GM12878 (cell line): ENCODE measurements around the gene RAB34. TPM values are rescaled to one million over a fixed set of nuclear protein-coding genes. Genes with fewer than 3 reads are reported as not detected.
A peak's percentile ranks its signal among the peaks of the same experiment; 100 is the strongest.

Source experiments
- ATAC-seq: fragments of 200-7000 bp; cut with Tn5 transposase; 3 replicates; pipeline ENCODE4 v1.9.1; 2020; ENCODE audit warnings: mild to moderate bottlenecking, moderate library complexity
- BruUV-seq: library from RNA; stranded (reverse); fragments of 400-500 nt; replicated peaks from 2 replicates; lab custom pipeline; 2021; lab: Mats Ljungman, UMichigan
- CTCF ChIA-PET: fragments of 300-600 bp; sonication (Branson Sonifier 250); formaldehyde crosslinking; extraction: SDS; loops from one replicate; lab custom pipeline; 2021; ENCODE audit warnings: inconsistent platforms; lab: Yijun Ruan, JAX
- POLR2A ChIA-PET: fragments of 350-600 bp; formaldehyde crosslinking; extraction: SDS; loops from one replicate; lab custom pipeline; 2021; ENCODE audit warnings: inconsistent platforms; lab: Charles Lee
- RAD21 ChIA-PET: fragments of 300-600 bp; sonication (Branson Sonifier 250); formaldehyde crosslinking; loops from one replicate; lab custom pipeline; 2023; ENCODE audit warnings: antibody characterized with exemption; ENCODE audit not compliant: unreplicated experiment; lab: Charles Lee
- SMC1A ChIA-PET: fragments of 300-600 bp; sonication (Branson Sonifier 250); formaldehyde crosslinking; loops from one replicate; lab custom pipeline; 2023; ENCODE audit not compliant: unreplicated experiment, uncharacterized antibody; lab: Charles Lee
- DNase-seq: peaks from one replicate; pipeline ENCODE4 v3.0.0-alpha.2; 2011; ENCODE audit warnings: low read depth, low spot score
- FAIRE-seq: peaks from 3 replicates; lab custom pipeline; 2011; peaks lifted over from hg19 to GRCh38; lab: Jason Lieb, UNC
- H2AFZ ChIP-seq: 2 replicates; pipeline ENCODE4 v1.6.0; 2011; ENCODE audit warnings: low read depth, low read length, control low read depth; ENCODE audit not compliant: control insufficient read depth
- H3K27ac ChIP-seq: 2 replicates; pipeline ENCODE4 v1.5.1; 2011; ENCODE audit warnings: control low read depth; ENCODE audit not compliant: control insufficient read depth, insufficient read depth
- H3K27me3 ChIP-seq, 2 experiments: replicated peaks in 1 of 2; 2 replicates each; pipeline versions ENCODE4 v1.6.0 to v1.6.1; 2011; ENCODE audit warnings: low read length in 1 of 2; ENCODE audit not compliant: control insufficient read depth in 2 of 2, insufficient read depth in 2 of 2
- H3K36me3 ChIP-seq, 2 experiments: 2 replicates each; pipeline ENCODE4 v1.5.1; 2011; ENCODE audit warnings: low read length in 1 of 2; ENCODE audit not compliant: control insufficient read depth in 2 of 2, insufficient read depth in 2 of 2
- H3K4me1 ChIP-seq: 2 replicates; pipeline ENCODE4 v1.6.1; 2011; ENCODE audit warnings: mild to moderate bottlenecking, low read length, moderate library complexity, mixed read lengths; ENCODE audit not compliant: control insufficient read depth, insufficient read depth
- H3K4me2 ChIP-seq: 2 replicates; pipeline ENCODE4 v1.6.0; 2011; ENCODE audit warnings: control low read depth; ENCODE audit not compliant: control insufficient read depth, insufficient read depth
- H3K4me3 ChIP-seq: fragments of 200-600 bp; sonication (generic); 2 replicates; pipeline ENCODE4 v1.5.1; 2016
- H3K79me2 ChIP-seq: 2 replicates; pipeline ENCODE4 v1.6.0; 2011; ENCODE audit warnings: low read length; ENCODE audit not compliant: control insufficient read depth, insufficient read depth
- H3K9ac ChIP-seq: 2 replicates; pipeline ENCODE4 v1.8.0; 2011; ENCODE audit warnings: low read length, control low read depth, mixed read lengths; ENCODE audit not compliant: control insufficient read depth, insufficient read depth
- H3K9me3 ChIP-seq: replicated peaks from 3 replicates; pipeline ENCODE4 v1.5.1; 2011; ENCODE audit warnings: mild to moderate bottlenecking, low read length; ENCODE audit not compliant: control insufficient read depth, insufficient read depth
- H4K20me1 ChIP-seq: 2 replicates; pipeline ENCODE4 v1.6.0; 2011; ENCODE audit not compliant: control insufficient read depth, insufficient read depth
- HDAC2 ChIP-seq: fragments of 200-600 bp; sonication (generic); IDR thresholded peaks from 2 replicates; pipeline ENCODE4 v1.6.1; 2017
- NKRF ChIP-seq: fragments of 450-650 bp; conservative IDR thresholded peaks from 2 replicates; pipeline ENCODE4 v1.6.1; 2017; ENCODE audit warnings: mild to moderate bottlenecking, moderate library complexity
- PAX5 ChIP-seq: IDR thresholded peaks from 2 replicates; pipeline ENCODE4 v1.6.1; 2011; ENCODE audit warnings: low read depth, low read length, borderline replicate concordance
- POLR2A ChIP-seq: IDR thresholded peaks from 2 replicates; pipeline ENCODE4 v1.6.1; 2011; ENCODE audit warnings: low read depth, mild to moderate bottlenecking, low read length
- POLR2AphosphoS5 ChIP-seq: IDR thresholded peaks from 2 replicates; pipeline ENCODE4 v1.6.1; 2011; ENCODE audit warnings: mild to moderate bottlenecking, low read length, inconsistent platforms
- PRDM15 ChIP-seq: fragments of 450-650 bp; formaldehyde crosslinking; IDR thresholded peaks from 2 replicates; pipeline ENCODE4 v1.4.0; 2020; ENCODE audit warnings: mild to moderate bottlenecking, moderate library complexity
- RFX5 ChIP-seq: IDR thresholded peaks from 2 replicates; pipeline ENCODE4 v1.6.1; 2011; ENCODE audit warnings: low read depth, low read length, improper control_type of control experiment
- SMARCA5 ChIP-seq: fragments of 450-650 bp; IDR thresholded peaks from 2 replicates; pipeline ENCODE4 v1.6.1; 2017; ENCODE audit warnings: mild to moderate bottlenecking
- SP1 ChIP-seq: IDR thresholded peaks from one replicate; pipeline ENCODE4 v1.6.1; 2011; ENCODE audit warnings: low read depth, low read length
- SRF ChIP-seq, 2 experiments: IDR thresholded peaks; 2 replicates each; pipeline ENCODE4 v1.6.1; 2011; ENCODE audit warnings: low read depth in 2 of 2, low read length in 2 of 2, mild to moderate bottlenecking in 1 of 2, moderate library complexity in 1 of 2
- TBL1XR1 ChIP-seq: IDR thresholded peaks from 2 replicates; pipeline ENCODE4 v1.6.1; 2012; ENCODE audit warnings: low read depth, low read length, improper control_type of control experiment
- TCF12 ChIP-seq: IDR thresholded peaks from 2 replicates; pipeline ENCODE4 v1.6.1; 2011; ENCODE audit warnings: low read depth, mild to moderate bottlenecking, low read length
- TCF7 ChIP-seq: IDR thresholded peaks from 2 replicates; pipeline ENCODE4 v1.6.1; 2014; ENCODE audit warnings: antibody characterized with exemption, borderline replicate concordance
- ZNF217 ChIP-seq: fragments of 450-650 bp; IDR thresholded peaks from 2 replicates; pipeline ENCODE4 v1.6.1; 2017; ENCODE audit warnings: antibody characterized with exemption, mild to moderate bottlenecking
- WGBS: methylation state at CpG from one replicate; pipeline ENCODE4 v1.1.6; 2016; ENCODE audit warnings: low lambda C conversion rate; ENCODE audit not compliant: insufficient replicate concordance, insufficient coverage; ENCODE audit errors: missing lambda C conversion rate; 5-methylcytosine and 5-hydroxymethylcytosine counted together
- in situ Hi-C: fragments of 300-500 bp; cut with MboI; formaldehyde crosslinking; loops from 9 replicates; pipeline ENCODE4 v1.14.3; 2018; ENCODE audit warnings: mixed read lengths
- intact Hi-C: fragments of 100-400 bp; cut with micrococcal nuclease; formaldehyde crosslinking; loops from one replicate; pipeline ENCODE4 v1.14.2; 2022; ENCODE audit not compliant: unreplicated experiment
- polyA plus RNA-seq, 11 experiments: library from polyadenylated mRNA; depleted of rRNA in 4 of 11; unstranded in 6 of 11; stranded (reverse) in 5 of 11; fragments of >200 nt; fragmentation: Nextera tagmentation in 4 of 11; fragmentation: Illumina TruSeq in 1 of 11; extraction: Ambion mirVana in 4 of 11; extraction: Trizol in 1 of 11; gene quantifications; 1 replicate in 1 of 11; 2 replicates in 10 of 11; pipeline versions ENCODE4 v1.2.1 to v1.2.3, GENCODE V29; 2011 to 2016; ENCODE audit warnings: inconsistent platforms in 2 of 11, missing spikeins in 2 of 11, low read depth in 1 of 11
- total RNA-seq, 4 experiments: library from RNA; depleted of rRNA in 3 of 4; stranded (reverse); fragments of >200 nt in 3 of 4; fragmentation: Illumina TruSeq in 1 of 4; extraction: Trizol in 1 of 4; gene quantifications; 2 replicates each; pipeline versions ENCODE4 v1.2.1 to v1.2.3, GENCODE V29; 2013 to 2021

RAB34 gene
- total and polyA plus RNA-seq, 10 of the 15 experiments (the other 5 are each of a cell fraction or from before 2014, with no cell fraction given): 0.37 to 46.4 (median 32.8) TPM

GRCh38 chr17:28747051-28747691 is 29.5 kb upstream of the RAB34 start (continued):
- no peak for TF ChIP-seq RFX5

DNA sequence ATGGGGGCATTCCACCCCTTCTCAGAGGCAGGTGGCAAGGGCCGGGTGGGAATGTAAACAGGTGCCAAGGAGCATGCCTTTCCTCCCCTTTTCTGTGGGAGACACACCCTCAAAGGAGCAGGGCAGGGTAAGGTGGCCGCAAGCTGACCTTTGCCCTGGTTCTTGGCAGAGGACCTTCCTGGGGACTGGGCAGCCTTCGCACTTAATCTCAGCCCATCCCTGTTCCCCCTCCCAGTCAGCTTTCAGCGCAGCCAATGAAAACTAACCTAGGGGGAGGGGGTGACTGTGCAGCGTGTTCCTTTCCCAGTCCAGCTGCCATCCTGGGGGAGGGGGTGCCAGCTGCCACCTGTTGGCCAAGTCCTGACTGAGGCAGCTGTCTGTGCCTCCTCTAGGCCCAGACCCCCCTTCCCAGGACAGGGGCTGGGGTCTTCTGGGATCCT is 29.0 kb upstream of the RAB34 start:
- Histone ChIP-seq H4K20me1 (peaks cover 19% of the 10 kb centered on the region), H3K27ac (peak overlapping the region; percentile 95), H3K36me3 (peaks cover 30 to 32% of the 10 kb centered on the region in 2 experiments), H3K27me3 (no peaks in the 10 kb centered on the region), H3K9ac (peak overlapping the region; percentile 98), H3K4me1 (peaks cover 45% of the 10 kb centered on the region), H3K4me3 (peak overlapping the region; percentile 92), H2AFZ (no peak overlapping the region), H3K4me2 (peak overlapping the region; percentile 85), H3K9me3 (no peaks in the 10 kb centered on the region), H3K79me2 (peaks cover 78% of the 10 kb centered on the region)
- WGBS: 68% methylated on average over 5 of the region's 5 CpGs
- ChIA-PET SMC1A (interaction anchor here (17.8 kb wide), 1 partner anchor 18 kb away, joined by 326 read pairs; the partner anchor contains the start of genes NEK8 and TLCD1), RAD21 (interaction anchor here (1.2 to 17.4 kb wide), 3 partner anchors 20 to 102 kb away, joined by 5 to 375 read pairs (median 5); partner anchors contain the start of genes BLTP2, NEK8 and TLCD1), CTCF (interaction anchor here (4.1 to 10.0 kb wide), 2 partner anchors 17 to 21 kb away, joined by 32 to 394 read pairs; partner anchors contain the start of genes NEK8, RPL23A and TLCD1), POLR2A (interaction anchor here (0.6 to 15.2 kb wide), 6 partner anchors 8 to 150 kb away, joined by 3 to 485 read pairs (median 4); partner anchors contain the start of genes BLTP2, FAM222B, NEK8 and RPL23A)
- DNase-seq (no peak), FAIRE-seq (no peak), ATAC-seq (no peak)
- intact Hi-C loops: no loop called here
- no TSS peak for BruUV-seq
- in situ Hi-C loops: loop anchor here (25.0 kb wide), 1 partner anchor 1284 kb away; the partner anchor contains the start of gene KSR1
- TF ChIP-seq TBL1XR1 (no peak), SP1 (no peak), SMARCA5 (no peak), PRDM15 (CRISPR knock-in tag) (no peak), PAX5 (no peak), HDAC2 (no peak), POLR2A (peak; percentile 30; the same call in 1 of the 2 replicates), TCF7 (no peak), SRF (IDR thresholded peaks at IDR 0.05; ENCODE audit: low read depth in 2 of 2, low read length in 2 of 2) (no peak), POLR2AphosphoS5 (peak; percentile 33; the same call in 1 of the 2 replicates), TCF12 (no peak), RFX5 (no peak), ZNF217 (no peak), NKRF (no peak)
